Measurements from ENCODE around the gene UTP4. TPM values are rescaled to one million over a fixed set of nuclear protein-coding genes. Genes with fewer than 3 reads are reported as not detected.

The UTP4 gene
- total RNA-seq, 2 experiments from 2014 or later, result 21.1 to 67.3 TPM

DNA sequence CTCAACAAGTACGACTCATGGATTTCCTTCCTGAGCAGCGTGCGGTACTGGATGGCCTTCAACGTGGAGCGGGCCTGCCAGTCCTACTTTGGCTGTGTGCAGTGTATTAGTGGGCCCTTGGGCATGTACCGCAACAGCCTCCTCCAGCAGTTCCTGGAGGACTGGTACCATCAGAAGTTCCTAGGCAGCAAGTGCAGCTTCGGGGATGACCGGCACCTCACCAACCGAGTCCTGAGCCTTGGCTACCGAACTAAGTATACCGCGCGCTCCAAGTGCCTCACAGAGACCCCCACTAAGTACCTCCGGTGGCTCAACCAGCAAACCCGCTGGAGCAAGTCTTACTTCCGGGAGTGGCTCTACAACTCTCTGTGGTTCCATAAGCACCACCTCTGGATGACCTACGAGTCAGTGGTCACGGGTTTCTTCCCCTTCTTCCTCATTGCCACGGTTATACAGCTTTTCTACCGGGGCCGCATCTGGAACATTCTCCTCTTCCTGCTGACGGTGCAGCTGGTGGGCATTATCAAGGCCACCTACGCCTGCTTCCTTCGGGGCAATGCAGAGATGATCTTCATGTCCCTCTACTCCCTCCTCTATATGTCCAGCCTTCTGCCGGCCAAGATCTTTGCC is 18.0 kb upstream of the UTP4 start:
- Histone ChIP-seq H3K4me3 (ENCODE audit: low read depth, low read length, poor library complexity, severe bottlenecking) (no peak overlapping the region), H3K36me3 (ENCODE audit: insufficient read depth, low read length) (peaks cover 46% of the 10 kb centered on the region), H3K27ac (ENCODE audit: low read depth, low read length, poor library complexity, severe bottlenecking) (no peak overlapping the region), H3K79me2 (ENCODE audit: insufficient read depth, low read depth, low read length) (no peaks in the 10 kb centered on the region), H3K9me3 (ENCODE audit: low read length) (no peaks in the 10 kb centered on the region), H2AFZ (ENCODE audit: low read length) (no peak overlapping the region), H4K20me1 (ENCODE audit: insufficient read depth, low read length) (no peaks in the 10 kb centered on the region), H3K9me2 (ENCODE audit: insufficient read depth, low read length) (no peaks in the 10 kb centered on the region), H3K4me2 (ENCODE audit: low read length) (no peak overlapping the region), H3K4me1 (ENCODE audit: insufficient read depth, low read length, poor library complexity, severe bottlenecking) (no peaks in the 10 kb centered on the region)
- DNase-seq (ENCODE audit: low spot score), result no peak
- ChIA-PET CTCF (ENCODE audit: unreplicated experiment) (interaction anchor here (1.0 kb wide), 1 partner anchor 11 kb away, joined by 4 read pairs; no protein-coding TSS in a partner anchor), POLR2A (interaction anchor here (0.5 to 0.6 kb wide), 2 partner anchors 269 to 275 kb away, joined by 3 to 4 read pairs; no protein-coding TSS in a partner anchor)
- BruUV-seq (replicated peaks), result no TSS peak
- intact Hi-C loops (cut with micrococcal nuclease; ENCODE audit: unreplicated experiment), result no loop called here
- TF ChIP-seq, protein P1, sequence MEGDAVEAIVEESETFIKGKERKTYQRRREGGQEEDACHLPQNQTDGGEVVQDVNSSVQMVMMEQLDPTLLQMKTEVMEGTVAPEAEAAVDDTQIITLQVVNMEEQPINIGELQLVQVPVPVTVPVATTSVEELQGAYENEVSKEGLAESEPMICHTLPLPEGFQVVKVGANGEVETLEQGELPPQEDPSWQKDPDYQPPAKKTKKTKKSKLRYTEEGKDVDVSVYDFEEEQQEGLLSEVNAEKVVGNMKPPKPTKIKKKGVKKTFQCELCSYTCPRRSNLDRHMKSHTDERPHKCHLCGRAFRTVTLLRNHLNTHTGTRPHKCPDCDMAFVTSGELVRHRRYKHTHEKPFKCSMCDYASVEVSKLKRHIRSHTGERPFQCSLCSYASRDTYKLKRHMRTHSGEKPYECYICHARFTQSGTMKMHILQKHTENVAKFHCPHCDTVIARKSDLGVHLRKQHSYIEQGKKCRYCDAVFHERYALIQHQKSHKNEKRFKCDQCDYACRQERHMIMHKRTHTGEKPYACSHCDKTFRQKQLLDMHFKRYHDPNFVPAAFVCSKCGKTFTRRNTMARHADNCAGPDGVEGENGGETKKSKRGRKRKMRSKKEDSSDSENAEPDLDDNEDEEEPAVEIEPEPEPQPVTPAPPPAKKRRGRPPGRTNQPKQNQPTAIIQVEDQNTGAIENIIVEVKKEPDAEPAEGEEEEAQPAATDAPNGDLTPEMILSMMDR (conservative IDR thresholded peaks at IDR 0.05; ENCODE audit: low read length), result no peak
- no peak for TF ChIP-seq EZH2phosphoT487 (IDR thresholded peaks at IDR 0.05; ENCODE audit: borderline replicate concordance, low read depth, low read length)

DNA sequence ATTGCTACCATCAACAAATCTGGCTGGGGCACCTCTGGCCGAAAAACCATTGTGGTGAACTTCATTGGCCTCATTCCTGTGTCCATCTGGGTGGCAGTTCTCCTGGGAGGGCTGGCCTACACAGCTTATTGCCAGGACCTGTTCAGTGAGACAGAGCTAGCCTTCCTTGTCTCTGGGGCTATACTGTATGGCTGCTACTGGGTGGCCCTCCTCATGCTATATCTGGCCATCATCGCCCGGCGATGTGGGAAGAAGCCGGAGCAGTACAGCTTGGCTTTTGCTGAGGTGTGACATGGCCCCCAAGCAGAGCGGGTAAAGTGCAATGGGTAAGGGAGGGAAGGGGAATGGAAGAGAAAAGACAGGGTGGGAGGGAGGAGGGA is 17.5 kb upstream of the UTP4 start:
- BruUV-seq (replicated peaks), result no TSS peak
- H3K9me2 ChIP-seq (ENCODE audit: insufficient read depth, low read length), result no peaks in the 10 kb centered on the region
- no peaks in the 10 kb centered on the region for H3K79me2 ChIP-seq (ENCODE audit: insufficient read depth, low read depth, low read length)
- H3K9me3 ChIP-seq (ENCODE audit: low read length), result no peaks in the 10 kb centered on the region
- no peaks in the 10 kb centered on the region for H3K4me1 ChIP-seq (ENCODE audit: insufficient read depth, low read length, poor library complexity, severe bottlenecking)
- H3K27ac ChIP-seq (ENCODE audit: low read depth, low read length, poor library complexity, severe bottlenecking), result no peak overlapping the region
- ChIA-PET POLR2A (no interaction called here), CTCF (ENCODE audit: unreplicated experiment) (no interaction called here)
- no peak overlapping the region for H2AFZ ChIP-seq (ENCODE audit: low read length)
- intact Hi-C loops (cut with micrococcal nuclease; ENCODE audit: unreplicated experiment), result no loop called here
- TF ChIP-seq, protein P1 (conservative IDR thresholded peaks at IDR 0.05; ENCODE audit: low read length), result no peak
- no peak for TF ChIP-seq EZH2phosphoT487 (IDR thresholded peaks at IDR 0.05; ENCODE audit: borderline replicate concordance, low read depth, low read length)
- H3K36me3 ChIP-seq (ENCODE audit: insufficient read depth, low read length), result peaks cover 51% of the 10 kb centered on the region
- no peak for DNase-seq (ENCODE audit: low spot score)
- no peak overlapping the region for H3K4me3 ChIP-seq (ENCODE audit: low read depth, low read length, poor library complexity, severe bottlenecking)
- H3K4me2 ChIP-seq (ENCODE audit: low read length), result no peak overlapping the region
- no peaks in the 10 kb centered on the region for H4K20me1 ChIP-seq (ENCODE audit: insufficient read depth, low read length)

DNA sequence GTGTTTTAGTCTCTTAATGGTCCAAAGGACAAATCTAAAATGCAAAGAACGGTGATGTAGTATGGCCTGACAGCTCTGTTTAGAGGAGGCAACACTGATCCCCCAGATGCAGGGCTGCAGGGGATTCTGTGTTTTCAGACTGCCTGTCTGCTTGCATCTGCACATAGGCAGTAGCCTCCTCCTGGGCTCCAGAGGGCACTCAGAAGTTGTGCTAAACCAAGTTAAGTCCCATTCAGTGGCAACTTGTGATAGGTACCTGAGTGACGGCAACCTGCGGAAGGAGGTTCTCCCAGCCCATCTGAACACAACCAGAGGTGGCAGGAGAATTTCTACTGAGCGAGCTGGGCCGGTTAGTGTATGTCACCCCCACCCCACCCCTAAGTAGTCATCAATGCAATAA is 17.1 kb upstream of the UTP4 start:
- POLR2A ChIA-PET, result no interaction called here
- H2AFZ ChIP-seq (ENCODE audit: low read length), result no peak overlapping the region
- no peaks in the 10 kb centered on the region for H3K79me2 ChIP-seq (ENCODE audit: insufficient read depth, low read depth, low read length)
- intact Hi-C loops (cut with micrococcal nuclease; ENCODE audit: unreplicated experiment), result no loop called here
- H3K27ac ChIP-seq (ENCODE audit: low read depth, low read length, poor library complexity, severe bottlenecking), result no peak overlapping the region
- H3K4me2 ChIP-seq (ENCODE audit: low read length), result no peak overlapping the region
- CTCF ChIA-PET (ENCODE audit: unreplicated experiment), result no interaction called here
- TF ChIP-seq, protein P1 (conservative IDR thresholded peaks at IDR 0.05; ENCODE audit: low read length), result no peak
- no peak for TF ChIP-seq EZH2phosphoT487 (IDR thresholded peaks at IDR 0.05; ENCODE audit: borderline replicate concordance, low read depth, low read length)
- no peak overlapping the region for H3K4me3 ChIP-seq (ENCODE audit: low read depth, low read length, poor library complexity, severe bottlenecking)
- H3K4me1 ChIP-seq (ENCODE audit: insufficient read depth, low read length, poor library complexity, severe bottlenecking), result no peaks in the 10 kb centered on the region
- H4K20me1 ChIP-seq (ENCODE audit: insufficient read depth, low read length), result no peaks in the 10 kb centered on the region
- BruUV-seq (replicated peaks), result no TSS peak
- peaks cover 55% of the 10 kb centered on the region for H3K36me3 ChIP-seq (ENCODE audit: insufficient read depth, low read length)
- H3K9me3 ChIP-seq (ENCODE audit: low read length), result no peaks in the 10 kb centered on the region
- DNase-seq (ENCODE audit: low spot score), result no peak
- H3K9me2 ChIP-seq (ENCODE audit: insufficient read depth, low read length), result no peaks in the 10 kb centered on the region

Measured in OCI-LY7 (cell line).